Measurements from ENCODE around the gene OR51T1.

OR51T1 gene

GRCh38 chr11:4863876-4864275 lies 17.8 kb upstream of the OR51T1 start:
- no peak overlapping the region for H3K4me3 ChIP-seq (ENCODE audit: low read length)
- no peak for DNase-seq (ENCODE audit: low read depth)
- no peak for TF ChIP-seq CTCF (IDR thresholded peaks at IDR 0.05; ENCODE audit: insufficient read depth, low read depth, low read length, missing control alignments)

- no peak for DNase-seq (ENCODE audit: low read depth)
- no peak overlapping the region for H3K4me3 ChIP-seq (ENCODE audit: low read length)
- no peak for TF ChIP-seq CTCF (IDR thresholded peaks at IDR 0.05; ENCODE audit: insufficient read depth, low read depth, low read length, missing control alignments)
Observed at GRCh38 chr11:4865855-4866254, 15.8 kb upstream of the OR51T1 start.

GRCh38 chr11:4881188-4881587 lies 512 bp upstream of the OR51T1 start:
- DNase-seq (ENCODE audit: low read depth): no peak
- TF ChIP-seq CTCF (IDR thresholded peaks at IDR 0.05; ENCODE audit: insufficient read depth, low read depth, low read length, missing control alignments): no peak
- no peak overlapping the region for H3K4me3 ChIP-seq (ENCODE audit: low read length)

GRCh38 chr11:4882543-4882942 lies 843 bp downstream of the OR51T1 start:
- no peak for DNase-seq (ENCODE audit: low read depth)
- no peak overlapping the region for H3K4me3 ChIP-seq (ENCODE audit: low read length)
- no peak for TF ChIP-seq CTCF (IDR thresholded peaks at IDR 0.05; ENCODE audit: insufficient read depth, low read depth, low read length, missing control alignments)

GRCh38 chr11:4884361-4884760 lies 2.7 kb downstream of the OR51T1 start:
- no peak for TF ChIP-seq CTCF (IDR thresholded peaks at IDR 0.05; ENCODE audit: insufficient read depth, low read depth, low read length, missing control alignments)
- H3K4me3 ChIP-seq (ENCODE audit: low read length): no peak overlapping the region
- no peak for DNase-seq (ENCODE audit: low read depth)

GRCh38 chr11:4886186-4886585 lies 4.5 kb downstream of the OR51T1 start:
- H3K4me3 ChIP-seq (ENCODE audit: low read length): no peak overlapping the region
- DNase-seq (ENCODE audit: low read depth): no peak
- no peak for TF ChIP-seq CTCF (IDR thresholded peaks at IDR 0.05; ENCODE audit: insufficient read depth, low read depth, low read length, missing control alignments)

- no peak overlapping the region for H3K4me3 ChIP-seq (ENCODE audit: low read length)
- no peak for TF ChIP-seq CTCF (IDR thresholded peaks at IDR 0.05; ENCODE audit: insufficient read depth, low read depth, low read length, missing control alignments)
- no peak for DNase-seq (ENCODE audit: low read depth)
Observed at GRCh38 chr11:4887591-4887990, 5.9 kb downstream of the OR51T1 start.
